ENCODE measurements around the gene VWA1. TPM values are rescaled to one million over a fixed set of nuclear protein-coding genes. Genes with fewer than 3 reads are reported as not detected.

The VWA1 gene
- total RNA-seq, 1 donor from 2014 or later, result 58.7 TPM

- H3K36me3 ChIP-seq, result no peaks in the 10 kb centered on the region
- intact Hi-C loops (cut with DNase I), result no loop called here
- no peak overlapping the region for H3K27ac ChIP-seq
- H3K4me3 ChIP-seq, result peak overlapping the region; percentile 8
- H3K27me3 ChIP-seq (ENCODE audit: low read depth), result peaks cover 16% of the 10 kb centered on the region
- ATAC-seq (peak in 1 of 2 donors; percentile 4), DNase-seq (peak; percentile 69)
- H3K9me3 ChIP-seq, result no peaks in the 10 kb centered on the region
- no peak for TF ChIP-seq CTCF (IDR thresholded peaks at IDR 0.05)
- peaks cover 75% of the 10 kb centered on the region for H3K4me1 ChIP-seq
Observed at GRCh38 chr1:1437904-1438376, 2.5 kb downstream of the VWA1 start.

DNA sequence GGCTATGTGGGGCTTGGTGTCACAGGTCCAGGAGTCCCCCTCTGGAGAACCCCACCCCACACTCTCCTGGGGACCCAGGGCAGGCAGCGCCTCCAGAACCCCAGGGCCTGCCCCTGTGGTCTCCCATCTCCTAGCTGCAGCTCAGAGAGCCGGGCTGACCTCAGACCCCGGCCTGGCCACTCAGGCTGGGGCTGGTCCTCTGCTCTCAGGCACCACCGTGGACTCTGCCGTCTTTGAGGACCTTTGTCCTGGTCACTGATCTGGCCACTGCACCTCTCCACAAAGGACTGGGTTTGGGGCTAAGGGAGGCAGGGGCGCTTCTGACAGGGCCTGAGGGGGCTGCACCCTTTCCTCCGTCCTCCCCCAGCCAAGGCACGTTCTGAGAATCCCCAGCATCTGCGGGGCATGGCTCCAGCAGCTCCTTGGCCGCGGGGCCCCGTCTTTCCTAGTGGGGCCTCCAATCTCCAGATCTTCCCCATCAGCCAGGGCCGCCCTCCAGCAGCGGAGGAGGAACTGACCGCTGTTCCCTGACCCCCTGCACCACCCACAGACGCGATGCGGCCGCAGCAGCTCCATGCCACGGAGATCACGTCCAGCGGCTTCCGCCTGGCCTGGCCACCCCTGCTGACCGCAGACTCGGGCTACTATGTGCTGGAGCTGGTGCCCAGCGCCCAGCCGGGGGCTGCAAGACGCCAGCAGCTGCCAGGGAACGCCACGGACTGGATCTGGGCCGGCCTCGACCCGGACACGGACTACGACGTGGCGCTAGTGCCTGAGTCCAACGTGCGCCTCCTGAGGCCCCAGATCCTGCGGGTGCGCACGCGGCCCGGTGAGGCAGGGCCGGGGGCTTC, 3.3 kb downstream of the VWA1 start:
- Histone ChIP-seq H3K27ac (no peak overlapping the region), H3K36me3 (no peaks in the 10 kb centered on the region), H3K4me1 (peaks cover 67% of the 10 kb centered on the region), H3K9me3 (no peaks in the 10 kb centered on the region), H3K4me3 (no peak overlapping the region), H3K27me3 (ENCODE audit: low read depth) (peaks cover 16% of the 10 kb centered on the region)
- intact Hi-C loops (cut with DNase I), result no loop called here
- no peak for ATAC-seq
- no peak for TF ChIP-seq CTCF (IDR thresholded peaks at IDR 0.05)
- no peak for DNase-seq

- Histone ChIP-seq H3K27ac (no peak overlapping the region), H3K36me3 (no peaks in the 10 kb centered on the region), H3K4me3 (no peak overlapping the region), H3K4me1 (peaks cover 58% of the 10 kb centered on the region), H3K9me3 (no peaks in the 10 kb centered on the region), H3K27me3 (ENCODE audit: low read depth) (peaks cover 10% of the 10 kb centered on the region)
- DNase-seq (no peak), ATAC-seq (no peak)
- TF ChIP-seq CTCF (IDR thresholded peaks at IDR 0.05), result no peak
- intact Hi-C loops (cut with DNase I), result no loop called here
Observed at GRCh38 chr1:1439546-1440261, 4.2 kb downstream of the VWA1 start.

DNA sequence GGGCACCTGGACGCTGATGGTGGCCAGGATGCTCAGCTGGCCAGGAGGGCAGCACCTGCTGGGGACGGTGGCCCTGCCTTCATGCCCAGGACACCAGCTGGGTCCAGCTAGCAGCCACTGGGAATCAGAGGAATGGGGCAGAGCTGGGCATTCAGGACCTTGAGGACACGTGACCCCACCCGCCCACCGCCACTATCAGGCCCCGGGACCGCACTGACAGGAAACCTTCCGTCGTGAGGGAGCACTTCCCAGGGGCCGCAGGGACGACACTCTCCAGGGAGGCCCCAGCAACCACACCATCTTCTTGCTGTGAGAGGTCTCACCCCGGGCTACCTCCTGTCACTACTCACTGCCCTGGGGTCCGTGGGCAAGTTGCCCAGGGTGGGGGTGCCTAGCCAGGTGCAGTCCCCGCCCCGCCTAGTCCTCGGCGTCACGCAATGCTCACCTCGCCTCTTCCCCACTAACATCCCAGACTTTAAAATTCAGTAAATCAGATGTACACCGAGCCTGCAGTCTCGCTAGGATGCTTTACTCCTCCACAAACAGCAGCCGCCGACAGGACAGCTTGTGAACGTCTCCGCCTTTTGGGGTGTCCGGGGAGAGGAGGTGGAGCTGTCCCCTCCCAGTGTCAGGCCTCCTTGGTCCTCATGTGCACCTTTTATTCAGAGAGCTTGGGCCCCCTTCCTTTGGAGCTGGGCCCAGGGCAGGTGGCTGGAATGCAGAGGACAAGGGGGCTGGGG, 4.9 kb downstream of the VWA1 start:
- no peak for TF ChIP-seq CTCF (IDR thresholded peaks at IDR 0.05)
- DNase-seq (no peak), ATAC-seq (no peak)
- H3K9me3 ChIP-seq, result no peaks in the 10 kb centered on the region
- H3K4me3 ChIP-seq, result no peak overlapping the region
- peaks cover 52% of the 10 kb centered on the region for H3K4me1 ChIP-seq
- peaks cover 10% of the 10 kb centered on the region for H3K27me3 ChIP-seq (ENCODE audit: low read depth)
- no peaks in the 10 kb centered on the region for H3K36me3 ChIP-seq
- H3K27ac ChIP-seq, result no peak overlapping the region
- intact Hi-C loops (cut with DNase I), result no loop called here

Data from lower lobe of right lung (tissue), 2 donors.